ENCODE data around the gene ISCA1.

ISCA1 gene

GRCh38 chr9:86282979-86283535 lies 719 bp upstream of the ISCA1 start:
- DNase-seq = no peak

GRCh38 chr9:86281593-86282076 lies 703 bp downstream of the ISCA1 start:
- DNase-seq = no peak

- no peak for DNase-seq
These were observed 1.8 kb downstream of the ISCA1 start for GRCh38 chr9:86280580-86280979.

GRCh38 chr9:86279839-86280238 lies 2.5 kb downstream of the ISCA1 start:
- DNase-seq = no peak

GRCh38 chr9:86277072-86277471 lies 5.3 kb downstream of the ISCA1 start:
- no peak for DNase-seq

- DNase-seq = no peak
These were observed 6.4 kb downstream of the ISCA1 start for GRCh38 chr9:86275962-86276361.

GRCh38 chr9:86274821-86275643 lies 7.3 kb downstream of the ISCA1 start:
- DNase-seq = no peak

- DNase-seq = no peak
These were observed 10.1 kb downstream of the ISCA1 start for GRCh38 chr9:86272221-86272620.

- DNase-seq = no peak
These were observed 18.5 kb downstream of the ISCA1 start for GRCh38 chr9:86263876-86264275.

- DNase-seq = no peak
These were observed 19.8 kb downstream of the ISCA1 start for GRCh38 chr9:86262492-86262891.

GRCh38 chr9:86259557-86259956 lies 22.8 kb downstream of the ISCA1 start, which contains the start of gene C9orf153:
C9orf153 (minus strand) TSS chr9:86259657; CDS start chr9:86229603, 30,054 bp downstream.
- no peak for DNase-seq

- no peak for DNase-seq
These were observed 24.9 kb downstream of the ISCA1 start for GRCh38 chr9:86257391-86257790.

GRCh38 chr9:86256653-86257052 lies 25.7 kb downstream of the ISCA1 start:
- DNase-seq = no peak

GRCh38 chr9:86253577-86253976 lies 28.8 kb downstream of the ISCA1 start:
- DNase-seq = no peak

GRCh38 chr9:86252870-86253269 lies 29.5 kb downstream of the ISCA1 start:
- no peak for DNase-seq

- no peak for DNase-seq
These were observed 32.2 kb downstream of the ISCA1 start for GRCh38 chr9:86250123-86250522.

GRCh38 chr9:86248746-86249145 lies 33.6 kb downstream of the ISCA1 start:
- DNase-seq = no peak

GRCh38 chr9:86246752-86247161 lies 35.6 kb downstream of the ISCA1 start:
- no peak for DNase-seq

- no peak for DNase-seq
These were observed 40.3 kb downstream of the ISCA1 start for GRCh38 chr9:86242071-86242470.

- DNase-seq = no peak
These were observed 41.1 kb downstream of the ISCA1 start for GRCh38 chr9:86241216-86241615.

GRCh38 chr9:86238861-86239770 lies 43.2 kb downstream of the ISCA1 start:
- no peak for DNase-seq

- DNase-seq = no peak
These were observed 51.5 kb downstream of the ISCA1 start for GRCh38 chr9:86230858-86231257.

GRCh38 chr9:86222667-86223066 lies 59.7 kb downstream of the ISCA1 start:
- DNase-seq = no peak
